HG03159 (cell line): Measurements from ENCODE around the gene NOLC1.

ENCODE experiments used
- ATAC-seq: cut with Tn5 transposase; IDR thresholded peaks from one replicate; pipeline ENCODE4 v1.9.1; 2021; ENCODE audit warnings: mild to moderate bottlenecking, moderate library complexity; ENCODE audit not compliant: unreplicated experiment

Gene NOLC1

GRCh38 chr10:102121739-102122372 lies 30.3 kb upstream of the NOLC1 start:
- no peak for ATAC-seq

- no peak for ATAC-seq
These were observed 29.7 kb upstream of the NOLC1 start for GRCh38 chr10:102122450-102122849.

- ATAC-seq: no peak
These were observed 29.0 kb upstream of the NOLC1 start for GRCh38 chr10:102123223-102123622.

- no peak for ATAC-seq
These were observed 20.7 kb upstream of the NOLC1 start for GRCh38 chr10:102131286-102132170.

DNA sequence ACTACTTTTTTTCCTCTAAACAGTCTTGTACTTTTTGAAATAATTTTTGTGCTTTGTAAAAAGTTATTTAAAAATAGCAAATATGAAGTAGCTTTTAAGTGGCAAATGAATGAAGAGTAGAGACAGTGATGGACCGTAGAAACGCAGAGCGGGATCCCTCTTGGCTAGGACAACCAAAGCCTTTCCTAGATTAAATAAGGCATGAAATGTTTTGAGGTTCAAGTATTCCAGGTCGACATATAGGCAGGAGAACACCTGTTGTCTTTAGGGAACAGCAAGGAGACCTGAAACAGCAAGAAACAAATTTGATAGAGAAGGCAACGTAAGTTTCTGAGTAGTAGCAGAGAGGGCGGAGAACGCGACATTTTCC lies 20.0 kb upstream of the NOLC1 start:
- no peak for ATAC-seq

DNA sequence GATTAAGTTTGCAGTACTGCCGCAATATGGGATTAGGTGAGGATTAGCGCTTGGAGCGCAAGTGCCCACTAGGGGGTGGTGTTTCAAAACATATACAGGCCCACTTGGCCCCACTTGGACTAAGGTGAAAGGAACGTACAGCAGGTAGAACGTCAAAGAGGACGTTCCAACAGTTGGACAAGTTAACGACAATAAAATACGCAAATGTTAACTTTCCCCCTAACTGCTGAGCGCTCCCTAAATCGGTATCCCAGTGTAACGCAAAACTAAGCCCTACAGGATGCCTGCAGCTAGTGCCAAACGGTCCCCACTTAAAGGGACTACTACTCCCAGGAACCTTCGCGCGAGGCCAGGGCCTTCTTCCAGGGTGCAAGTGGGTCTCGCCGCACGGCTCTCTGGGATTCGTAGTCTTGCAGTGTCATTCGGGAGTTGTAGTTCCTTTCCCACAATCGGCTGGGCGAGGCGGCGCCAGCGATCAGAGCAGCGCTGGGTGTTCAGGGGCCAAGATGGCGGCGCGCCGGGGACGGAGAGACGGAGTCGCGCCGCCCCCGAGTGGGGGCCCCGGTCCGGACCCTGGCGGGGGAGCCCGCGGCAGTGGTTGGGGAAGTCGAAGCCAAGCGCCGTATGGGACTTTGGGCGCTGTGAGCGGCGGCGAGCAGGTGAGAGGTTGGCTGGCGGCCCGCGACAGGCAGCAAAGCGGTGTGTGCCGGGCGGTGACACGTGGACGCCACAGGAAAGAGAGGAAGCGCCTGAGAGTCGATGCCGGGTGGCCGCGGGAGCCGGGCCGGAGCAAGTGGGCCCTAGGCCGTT lies 19.4 kb upstream of the NOLC1 start, which contains the start of gene PPRC1:
Gene PPRC1 (plus strand): TSS at position 478 of the 810 bp plus-strand sequence. CDS start 29 bp downstream, at position 507.
- ATAC-seq: peak; percentile 90

- ATAC-seq: peak; percentile 13
These were observed 18.6 kb upstream of the NOLC1 start for GRCh38 chr10:102133373-102134195.

DNA sequence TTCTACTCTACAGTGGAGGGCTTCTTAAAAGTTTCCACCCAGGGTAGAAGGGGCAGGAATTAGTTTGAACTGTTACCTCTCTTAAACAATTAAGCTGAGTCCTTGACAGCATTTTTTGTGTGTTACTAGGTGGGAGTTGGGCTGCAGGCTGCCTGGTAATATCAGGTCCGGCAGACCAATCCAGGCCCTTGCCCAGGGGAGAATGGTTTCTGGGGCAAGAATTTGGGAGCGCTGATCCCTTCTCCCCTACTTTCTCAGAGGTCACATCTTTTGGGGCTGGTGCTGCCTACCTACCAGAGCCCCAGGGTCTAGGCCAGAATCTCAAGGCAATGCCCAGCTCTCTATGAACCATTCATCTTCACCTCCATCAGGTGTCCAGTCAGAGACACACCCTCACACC lies 17.8 kb upstream of the NOLC1 start:
- ATAC-seq: no peak

DNA sequence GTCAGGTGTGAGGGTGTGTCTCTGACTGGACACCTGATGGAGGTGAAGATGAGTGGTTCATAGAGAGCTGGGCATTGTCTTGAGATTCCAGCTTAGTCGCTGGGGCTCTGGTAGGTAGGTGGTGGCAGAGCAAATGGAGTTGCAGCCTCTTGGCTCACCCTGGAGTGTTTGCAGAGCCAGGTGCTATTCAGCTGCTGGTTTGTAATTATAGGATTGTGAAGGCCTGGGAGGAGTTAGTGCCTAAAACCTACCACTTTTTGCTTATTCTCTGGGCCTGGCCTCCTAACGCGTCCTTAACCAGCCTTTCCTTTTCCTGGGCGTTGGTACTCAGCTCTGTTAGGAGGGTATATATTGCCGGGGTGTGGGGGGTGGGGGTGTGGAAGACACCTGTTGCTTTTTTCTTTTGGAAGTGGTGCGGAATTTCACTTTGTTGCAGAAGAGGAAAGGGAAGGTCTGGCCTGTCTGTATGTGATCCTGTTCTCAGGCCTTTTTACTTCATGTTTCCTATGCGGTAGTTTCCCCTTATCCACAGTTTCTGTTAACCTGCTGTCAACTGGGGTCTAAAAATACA lies 16.1 kb upstream of the NOLC1 start:
- ATAC-seq: no peak

- ATAC-seq: no peak
These were observed 12.7 kb upstream of the NOLC1 start for GRCh38 chr10:102139281-102140110.

DNA sequence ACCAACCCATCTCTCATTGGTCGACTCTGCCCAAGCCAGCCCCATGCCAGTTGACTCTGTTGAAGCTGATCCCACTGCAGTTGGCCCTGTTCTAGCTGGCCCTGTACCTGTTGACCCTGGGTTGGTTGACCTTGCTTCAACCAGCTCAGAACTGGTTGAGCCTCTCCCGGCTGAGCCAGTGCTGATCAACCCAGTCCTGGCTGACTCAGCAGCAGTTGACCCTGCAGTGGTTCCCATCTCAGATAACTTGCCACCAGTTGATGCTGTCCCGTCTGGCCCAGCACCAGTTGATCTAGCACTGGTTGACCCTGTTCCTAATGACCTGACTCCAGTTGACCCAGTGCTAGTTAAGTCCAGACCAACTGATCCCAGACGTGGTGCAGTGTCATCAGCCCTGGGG lies 12.0 kb upstream of the NOLC1 start:
- ATAC-seq: no peak

GRCh38 chr10:102140913-102141540 lies 11.2 kb upstream of the NOLC1 start:
- no peak for ATAC-seq

- ATAC-seq: no peak
These were observed 10.5 kb upstream of the NOLC1 start for GRCh38 chr10:102141583-102142107.

DNA sequence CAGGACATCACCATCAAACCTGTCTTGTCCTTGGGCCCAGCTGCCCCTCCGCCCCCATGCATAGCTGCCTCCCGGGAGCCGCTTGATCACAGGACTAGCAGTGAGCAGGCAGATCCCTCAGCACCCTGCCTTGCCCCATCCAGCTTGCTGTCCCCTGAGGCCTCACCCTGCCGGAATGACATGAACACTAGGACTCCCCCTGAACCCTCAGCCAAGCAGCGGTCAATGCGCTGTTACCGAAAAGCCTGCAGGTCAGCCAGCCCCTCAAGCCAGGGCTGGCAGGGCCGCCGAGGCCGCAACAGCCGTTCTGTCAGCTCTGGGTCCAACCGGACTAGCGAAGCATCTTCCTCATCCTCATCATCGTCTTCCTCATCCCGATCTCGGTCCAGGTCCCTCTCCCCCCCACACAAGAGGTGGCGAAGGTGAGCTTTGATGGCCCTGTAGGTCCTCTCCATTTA lies 5.2 kb upstream of the NOLC1 start:
- ATAC-seq: no peak

GRCh38 chr10:102147561-102147960 lies 4.6 kb upstream of the NOLC1 start:
- ATAC-seq: no peak

- ATAC-seq: no peak
These were observed 3.9 kb upstream of the NOLC1 start for GRCh38 chr10:102148275-102148674.

DNA sequence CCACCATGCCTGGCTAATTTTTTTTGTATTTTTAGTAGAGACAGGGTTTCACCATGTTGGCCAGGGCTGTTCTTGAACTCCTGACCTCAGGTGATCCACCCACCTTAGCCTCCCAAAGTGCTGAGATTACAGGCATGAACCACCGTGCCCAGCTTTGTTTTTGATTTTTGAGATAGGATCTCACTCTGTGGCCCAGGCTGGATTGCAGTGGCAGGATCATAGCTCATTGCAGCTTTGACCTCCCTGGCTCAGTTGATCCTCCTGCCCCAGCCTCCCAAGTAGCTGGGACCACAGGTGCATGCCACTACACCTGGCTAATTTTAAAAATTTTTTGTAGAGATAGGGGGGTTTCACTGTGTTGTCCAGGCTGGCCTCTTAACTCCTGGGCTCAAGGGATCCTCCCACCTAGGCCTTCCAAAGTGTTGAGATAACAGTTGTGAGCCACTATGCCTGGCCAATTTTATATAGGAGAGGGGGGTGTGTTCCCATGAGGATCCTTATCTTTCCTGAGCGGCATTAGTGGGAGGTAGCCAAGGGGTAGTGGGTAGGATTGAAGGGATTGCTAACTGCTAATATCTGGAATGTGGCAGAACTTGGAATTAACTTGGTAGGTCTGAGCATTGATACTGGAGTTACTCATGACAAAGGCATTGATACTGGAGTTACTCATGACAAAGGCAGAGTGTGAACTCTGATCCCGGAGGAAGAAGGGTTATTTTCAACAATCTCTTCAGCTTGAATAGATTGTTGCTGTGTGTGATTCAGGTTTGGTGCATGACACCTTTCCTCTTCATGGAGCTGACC lies 1.0 kb upstream of the NOLC1 start:
- ATAC-seq: no peak

DNA sequence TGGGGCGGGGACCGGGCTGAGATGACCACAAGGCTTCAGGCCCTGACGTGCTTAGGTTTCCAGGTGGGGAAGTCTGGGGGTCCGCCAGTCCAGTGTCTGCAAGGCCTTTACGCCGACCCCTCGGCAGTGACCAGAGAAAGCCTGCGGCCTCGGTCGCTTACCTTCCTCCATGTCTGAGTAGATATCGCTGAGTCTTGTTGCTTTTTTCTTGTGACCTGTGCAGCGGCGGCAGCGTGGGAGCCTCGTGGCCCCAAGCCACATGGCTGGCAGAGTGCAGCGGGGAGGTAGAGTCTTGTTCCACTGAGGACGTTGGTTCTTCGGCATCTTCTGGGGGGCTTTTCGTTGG lies 329 bp downstream of the NOLC1 start:
- ATAC-seq: peak; percentile 17
